Left lung (tissue), 10 donors: Measurements from ENCODE around the gene DIAPH2. TPM values are rescaled to one million over a fixed set of nuclear protein-coding genes. Genes with fewer than 3 reads are reported as not detected.

Experiments
- ATAC-seq: fragments of 200-7000 bp; cut with Tn5 transposase; one replicate; pipeline ENCODE4 v1.9.1; 2020; ENCODE audit warnings: moderate library complexity
- DNase-seq, 4 donors: peaks; one replicate each; pipeline ENCODE4 v3.0.0-alpha.2; 2013 to 2020
- H3K27ac ChIP-seq, 2 donors: fragments of 200-600 bp; sonication (generic) in 1 of 2; one replicate each; pipeline versions ENCODE4 v1.5.0 to v1.8.0; 2020 to 2021
- H3K27me3 ChIP-seq, 2 donors: fragments of 200-600 bp; sonication (generic) in 1 of 2; one replicate each; pipeline versions ENCODE4 v1.5.0 to v1.8.0; 2020 to 2021
- H3K36me3 ChIP-seq, 2 donors: fragments of 200-600 bp; sonication (generic) in 1 of 2; one replicate each; pipeline versions ENCODE4 v1.5.0 to v1.8.0; 2020 to 2021
- H3K4me1 ChIP-seq, 2 donors: fragments of 200-600 bp; one replicate each; pipeline ENCODE4 v1.8.0; 2021
- H3K4me3 ChIP-seq, 2 donors: fragments of 200-600 bp; sonication (generic) in 1 of 2; one replicate each; pipeline versions ENCODE4 v1.5.0 to v1.8.0; 2020 to 2021; ENCODE audit warnings: mild to moderate bottlenecking in 1 of 2
- H3K9me3 ChIP-seq, 2 donors: fragments of 200-600 bp; sonication (generic) in 1 of 2; one replicate each; pipeline versions ENCODE4 v1.5.0 to v1.8.0; 2020 to 2021
- intact Hi-C, 2 donors: fragments of 100-400 bp; cut with DNase I; formaldehyde crosslinking; loops; one replicate each; pipeline versions ENCODE4 v1.11.2 to v1.14.2; 2022
- polyA plus RNA-seq, 6 donors: library from polyadenylated mRNA; unstranded; fragments of 120-200 nt; gene quantifications; one replicate each; pipeline ENCODE4 v1.2.1, GENCODE V29; 2013; ENCODE audit not compliant: insufficient read length in 6 of 6
- total RNA-seq, 2 donors: library from RNA; stranded (reverse); fragmentation: NEBNext Ultra II Directional; extraction: Animal tissue kit (Norgen Biotek cat#: 25700); gene quantifications; one replicate each; pipeline ENCODE4 v1.2.1, GENCODE V29; 2021
- TF ChIP-seq, protein P1 (sequence below), 2 donors: fragments of 200-600 bp; sonication (generic) in 1 of 2; IDR thresholded peaks; one replicate each; pipeline versions ENCODE4 v1.5.0 to v1.8.0; 2021; ENCODE audit warnings: antibody characterized with exemption in 2 of 2
- donor health status: DM: no; HTN: yes; CAD: no.
- donor health status: DM: no; HTN: no; CAD: no.

The DIAPH2 gene
- total and polyA plus RNA-seq, 8 donors, result 14.6 to 34.1 (median 16.4) TPM

GRCh38 chrX:96989830-96990571, 305.4 kb downstream of the DIAPH2 start:
- ATAC-seq (no peak), DNase-seq (no peak)
- Histone ChIP-seq H3K4me1 (no peaks in the 10 kb centered on the region), H3K36me3 (no peaks in the 10 kb centered on the region), H3K27ac (no peak overlapping the region), H3K4me3 (no peak overlapping the region), H3K9me3 (no peaks in the 10 kb centered on the region), H3K27me3 (no peaks in the 10 kb centered on the region)
- TF ChIP-seq, protein P1, sequence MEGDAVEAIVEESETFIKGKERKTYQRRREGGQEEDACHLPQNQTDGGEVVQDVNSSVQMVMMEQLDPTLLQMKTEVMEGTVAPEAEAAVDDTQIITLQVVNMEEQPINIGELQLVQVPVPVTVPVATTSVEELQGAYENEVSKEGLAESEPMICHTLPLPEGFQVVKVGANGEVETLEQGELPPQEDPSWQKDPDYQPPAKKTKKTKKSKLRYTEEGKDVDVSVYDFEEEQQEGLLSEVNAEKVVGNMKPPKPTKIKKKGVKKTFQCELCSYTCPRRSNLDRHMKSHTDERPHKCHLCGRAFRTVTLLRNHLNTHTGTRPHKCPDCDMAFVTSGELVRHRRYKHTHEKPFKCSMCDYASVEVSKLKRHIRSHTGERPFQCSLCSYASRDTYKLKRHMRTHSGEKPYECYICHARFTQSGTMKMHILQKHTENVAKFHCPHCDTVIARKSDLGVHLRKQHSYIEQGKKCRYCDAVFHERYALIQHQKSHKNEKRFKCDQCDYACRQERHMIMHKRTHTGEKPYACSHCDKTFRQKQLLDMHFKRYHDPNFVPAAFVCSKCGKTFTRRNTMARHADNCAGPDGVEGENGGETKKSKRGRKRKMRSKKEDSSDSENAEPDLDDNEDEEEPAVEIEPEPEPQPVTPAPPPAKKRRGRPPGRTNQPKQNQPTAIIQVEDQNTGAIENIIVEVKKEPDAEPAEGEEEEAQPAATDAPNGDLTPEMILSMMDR (IDR thresholded peaks at IDR 0.05), result no peak
- intact Hi-C loops, result no loop called here

- Histone ChIP-seq H3K36me3 (no peaks in the 10 kb centered on the region), H3K4me3 (no peak overlapping the region), H3K27ac (no peak overlapping the region), H3K27me3 (no peaks in the 10 kb centered on the region), H3K9me3 (no peaks in the 10 kb centered on the region), H3K4me1 (no peaks in the 10 kb centered on the region)
- ATAC-seq (no peak), DNase-seq (no peak)
- TF ChIP-seq, protein P1 (IDR thresholded peaks at IDR 0.05), result no peak
- intact Hi-C loops, result no loop called here
Observed at GRCh38 chrX:96994093-96994492, 309.5 kb downstream of the DIAPH2 start.

GRCh38 chrX:96997196-96997595, 312.6 kb downstream of the DIAPH2 start:
- Histone ChIP-seq H3K4me3 (no peak overlapping the region), H3K27ac (no peak overlapping the region), H3K27me3 (no peaks in the 10 kb centered on the region), H3K36me3 (no peaks in the 10 kb centered on the region), H3K4me1 (no peaks in the 10 kb centered on the region), H3K9me3 (no peaks in the 10 kb centered on the region)
- intact Hi-C loops, result no loop called here
- ATAC-seq, result no peak
- no peak for DNase-seq
- TF ChIP-seq, protein P1 (IDR thresholded peaks at IDR 0.05), result no peak

DNA sequence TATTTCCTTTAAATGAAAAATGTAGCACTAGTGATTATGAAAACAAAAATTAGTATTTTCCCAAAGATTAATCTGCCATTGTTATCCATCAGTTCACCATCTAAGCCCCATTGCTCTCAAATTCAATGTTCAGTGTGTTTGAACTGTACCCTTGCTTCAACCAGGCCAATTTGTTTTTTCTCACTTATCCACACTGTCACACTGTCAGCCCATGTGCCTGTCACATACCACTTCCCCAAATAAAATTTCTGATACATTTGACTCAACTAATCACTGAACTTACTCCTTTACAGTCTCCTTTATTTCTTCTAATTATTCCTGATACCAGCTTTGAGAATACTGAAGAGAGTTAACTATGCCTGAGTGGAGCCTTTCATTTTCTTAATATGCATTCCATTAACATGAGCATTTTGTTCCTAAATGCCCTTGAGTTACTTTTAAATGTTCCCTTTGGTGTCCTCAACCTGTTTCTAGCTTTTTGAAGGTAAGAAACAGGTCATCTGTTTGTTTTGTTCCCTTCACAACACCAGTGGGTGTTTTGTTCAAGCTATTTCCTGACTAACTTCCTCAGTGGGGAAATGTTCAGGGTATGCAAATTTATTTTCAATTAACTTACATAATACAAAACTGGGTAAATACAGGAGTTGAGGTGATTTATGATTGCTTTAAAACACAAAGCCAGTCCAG, 316.2 kb downstream of the DIAPH2 start:
- ATAC-seq, result no peak
- Histone ChIP-seq H3K9me3 (no peaks in the 10 kb centered on the region), H3K36me3 (no peaks in the 10 kb centered on the region), H3K4me3 (no peak overlapping the region), H3K4me1 (no peaks in the 10 kb centered on the region), H3K27ac (no peak overlapping the region), H3K27me3 (no peaks in the 10 kb centered on the region)
- intact Hi-C loops, result no loop called here
- TF ChIP-seq, protein P1 (IDR thresholded peaks at IDR 0.05), result no peak
- DNase-seq, result no peak

DNA sequence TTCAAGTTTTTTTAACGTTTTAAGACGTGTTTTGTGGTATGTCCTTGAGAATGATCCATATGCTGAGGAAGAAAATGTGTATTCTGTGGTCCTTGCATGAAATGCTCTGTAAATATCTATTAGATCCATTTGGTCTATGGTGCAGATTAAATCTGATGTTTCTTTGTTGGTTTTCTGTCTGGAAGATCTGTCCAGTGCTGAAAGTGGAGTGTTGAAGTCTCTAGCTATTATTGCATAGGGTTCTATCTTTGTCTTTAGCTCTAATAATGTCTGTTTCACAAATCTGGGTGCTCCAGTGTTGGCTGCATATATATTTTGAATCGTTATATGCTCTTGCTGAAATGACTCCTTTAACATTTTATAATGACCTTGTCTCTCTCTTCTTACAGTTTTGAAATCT, 321.5 kb downstream of the DIAPH2 start:
- Histone ChIP-seq H3K4me1 (no peaks in the 10 kb centered on the region), H3K27ac (no peak overlapping the region)
- TF ChIP-seq, protein P1 (IDR thresholded peaks at IDR 0.05), result no peak

More for the DNA sequence above, 321.5 kb downstream of the DIAPH2 start:
- ATAC-seq, result no peak
- H3K9me3 ChIP-seq, result no peaks in the 10 kb centered on the region
- H3K36me3 ChIP-seq, result no peaks in the 10 kb centered on the region
- no peak overlapping the region for H3K4me3 ChIP-seq
- DNase-seq, result no peak
- intact Hi-C loops, result no loop called here
- no peaks in the 10 kb centered on the region for H3K27me3 ChIP-seq
